Panc1 (cell line): Measurements from ENCODE around the gene BARX1. TPM values are rescaled to one million over a fixed set of nuclear protein-coding genes. Genes with fewer than 3 reads are reported as not detected.

Experiments used
- ATAC-seq: fragments of 200-7000 bp; cut with Tn5 transposase; 2 replicates; pipeline ENCODE4 v1.9.1; 2020; ENCODE audit warnings: mild to moderate bottlenecking, moderate library complexity
- BruUV-seq: library from RNA; stranded (reverse); fragments of 400-500 nt; replicated peaks from 2 replicates; lab custom pipeline; 2021; lab: Mats Ljungman, UMichigan
- CTCF ChIA-PET: fragments of 300-600 bp; sonication (Branson Sonifier 250); formaldehyde crosslinking; loops from one replicate; lab custom pipeline; 2022; ENCODE audit warnings: antibody characterized with exemption; lab: Charles Lee
- POLR2A ChIA-PET: fragments of 300-600 bp; sonication (Branson Sonifier 250); formaldehyde crosslinking; loops from one replicate; lab custom pipeline; 2022; ENCODE audit warnings: antibody characterized with exemption; lab: Charles Lee
- DNase-seq: peaks from one replicate; pipeline ENCODE4 v3.0.0-alpha.2; 2010; ENCODE audit warnings: low read depth, low spot score
- H3K27ac ChIP-seq: 2 replicates; pipeline ENCODE4 v1.5.1; 2011; ENCODE audit warnings: mild to moderate bottlenecking, low read length, inconsistent platforms
- H3K27me3 ChIP-seq: fragments of 200-500 bp; sonication (Bioruptor generic); 2 replicates; pipeline ENCODE4 v1.6.0; 2014; ENCODE audit warnings: low read length, inconsistent platforms; ENCODE audit not compliant: control insufficient read depth, insufficient read depth
- H3K36me3 ChIP-seq: fragments of 200-500 bp; sonication (Bioruptor generic); 2 replicates; pipeline ENCODE4 v1.5.1; 2014; ENCODE audit warnings: inconsistent platforms, mild to moderate bottlenecking, low read length, moderate library complexity; ENCODE audit not compliant: control insufficient read depth, insufficient read depth
- H3K4me1 ChIP-seq: 2 replicates; pipeline ENCODE4 v1.5.1; 2011; ENCODE audit warnings: inconsistent platforms, mild to moderate bottlenecking, low read length, moderate library complexity; ENCODE audit not compliant: control insufficient read depth, insufficient read depth
- H3K4me3 ChIP-seq, 2 experiments: 2 replicates each; pipeline ENCODE4 v1.5.1; 2011 to 2012; ENCODE audit warnings: low read depth in 2 of 2, low read length in 2 of 2, mild to moderate bottlenecking in 2 of 2, inconsistent platforms in 1 of 2, moderate library complexity in 1 of 2
- H3K9me3 ChIP-seq: fragments of 200-500 bp; sonication (Bioruptor generic); 2 replicates; pipeline ENCODE4 v1.5.1; 2014; ENCODE audit warnings: low read depth, mild to moderate bottlenecking, inconsistent platforms, low read length, moderate library complexity; ENCODE audit not compliant: control insufficient read depth, insufficient read depth
- POLR2AphosphoS5 ChIP-seq: IDR thresholded peaks from 2 replicates; pipeline ENCODE4 v1.6.1; 2012; ENCODE audit warnings: mild to moderate bottlenecking, low read depth, low read length, moderate library complexity
- SIN3A ChIP-seq: IDR thresholded peaks from 2 replicates; pipeline ENCODE4 v1.6.1; 2012; ENCODE audit warnings: low read depth, mild to moderate bottlenecking, low read length, moderate library complexity, borderline replicate concordance; ENCODE audit not compliant: insufficient read depth
- TCF7L2 ChIP-seq: IDR thresholded peaks from 2 replicates; pipeline ENCODE4 v1.6.1; 2011; ENCODE audit warnings: mild to moderate bottlenecking, low read depth, low read length, inconsistent platforms
- in situ Hi-C: cut with HindIII; loops from 2 replicates; pipeline ENCODE4 v1.10.0; 2016; ENCODE audit warnings: low sequenced_read_pairs, low pct_unique_long_range_greater_than_20kb
- intact Hi-C: fragments of 100-400 bp; cut with micrococcal nuclease; formaldehyde crosslinking; loops from one replicate; pipeline ENCODE4 v1.10.0; 2022; ENCODE audit not compliant: unreplicated experiment
- total RNA-seq: library from RNA; stranded (reverse); gene quantifications from one replicate; pipeline ENCODE4 v1.2.1, GENCODE V29; 2021; ENCODE audit not compliant: unreplicated experiment
- TF ChIP-seq, protein P1 (sequence below): fragments of 450-650 bp; IDR thresholded peaks from 2 replicates; pipeline ENCODE4 v1.5.1; 2017; ENCODE audit warnings: mild to moderate bottlenecking
- TF ChIP-seq, protein P2 (sequence below), 2 experiments: IDR thresholded peaks; 2 replicates each; pipeline ENCODE4 v1.6.1; 2011 to 2012; ENCODE audit warnings: low read depth in 2 of 2, control low read depth in 1 of 2, low read length in 1 of 2, mild to moderate bottlenecking in 1 of 2, moderate library complexity in 1 of 2; ENCODE audit not compliant: insufficient read depth in 1 of 2

The BARX1 gene
- total RNA-seq, 1 experiment from 2014 or later: 81.2 TPM

DNA sequence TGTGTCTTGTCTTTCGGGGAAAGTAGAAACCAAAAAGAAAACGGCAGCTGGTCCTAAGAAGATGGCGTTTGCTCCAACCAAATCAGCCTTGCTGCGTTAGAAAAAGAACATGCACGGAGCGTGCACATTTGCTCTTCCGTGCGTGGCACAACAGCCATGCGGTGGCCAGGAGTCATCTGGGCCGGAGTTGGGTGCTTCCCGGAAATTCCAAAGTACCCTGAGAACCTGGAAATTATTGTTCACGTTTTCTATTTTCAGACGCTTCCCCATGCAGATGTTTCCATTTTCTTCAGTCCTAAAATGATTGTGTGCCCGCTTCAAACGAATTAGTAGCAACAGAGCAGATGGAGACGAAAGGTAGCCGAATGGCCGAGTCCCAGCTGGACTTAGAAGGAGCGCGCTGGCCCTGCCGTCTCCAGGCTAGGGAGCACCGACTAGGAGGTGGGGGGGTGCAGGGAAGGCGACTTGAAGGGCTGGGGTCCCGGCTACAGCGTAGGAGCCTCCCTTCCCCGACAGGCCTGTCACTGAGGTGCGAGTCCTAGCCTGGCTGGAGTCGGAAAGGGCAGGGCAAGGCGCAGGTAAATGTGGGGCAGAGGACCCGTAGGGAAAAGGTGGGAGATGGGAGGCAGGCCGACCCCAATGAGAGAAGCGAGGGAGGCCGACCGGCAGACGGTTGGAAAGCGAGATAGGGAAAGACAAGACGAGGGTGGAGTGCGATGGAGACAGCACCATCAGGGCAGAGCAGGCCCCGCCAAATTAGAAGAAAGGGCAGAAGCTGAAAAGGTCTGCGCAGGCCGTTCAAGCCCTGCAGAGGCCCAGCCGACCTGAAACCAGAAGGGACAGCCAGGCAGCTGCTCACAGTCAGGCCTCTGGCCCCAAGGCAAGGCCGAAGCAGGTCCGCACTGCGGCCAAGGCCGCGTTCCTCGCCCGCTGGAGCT is 1.4 kb downstream of the BARX1 start:
- ChIA-PET POLR2A (no interaction called here), CTCF (interaction anchor here (0.6 kb wide), 1 partner anchor 60 kb away, joined by 3 read pairs; no protein-coding TSS in a partner anchor)
- Histone ChIP-seq H3K4me3 (peak overlapping the region; percentile 50 to 53), H3K27me3 (no peaks in the 10 kb centered on the region), H3K9me3 (no peaks in the 10 kb centered on the region), H3K27ac (peak overlapping the region; percentile 73), H3K36me3 (no peaks in the 10 kb centered on the region), H3K4me1 (peaks cover 13% of the 10 kb centered on the region)
- in situ Hi-C loops (no loop called here), intact Hi-C loops (no loop called here)
- BruUV-seq: no TSS peak
- no peak for TF ChIP-seq POLR2AphosphoS5
- TF ChIP-seq, protein P1, sequence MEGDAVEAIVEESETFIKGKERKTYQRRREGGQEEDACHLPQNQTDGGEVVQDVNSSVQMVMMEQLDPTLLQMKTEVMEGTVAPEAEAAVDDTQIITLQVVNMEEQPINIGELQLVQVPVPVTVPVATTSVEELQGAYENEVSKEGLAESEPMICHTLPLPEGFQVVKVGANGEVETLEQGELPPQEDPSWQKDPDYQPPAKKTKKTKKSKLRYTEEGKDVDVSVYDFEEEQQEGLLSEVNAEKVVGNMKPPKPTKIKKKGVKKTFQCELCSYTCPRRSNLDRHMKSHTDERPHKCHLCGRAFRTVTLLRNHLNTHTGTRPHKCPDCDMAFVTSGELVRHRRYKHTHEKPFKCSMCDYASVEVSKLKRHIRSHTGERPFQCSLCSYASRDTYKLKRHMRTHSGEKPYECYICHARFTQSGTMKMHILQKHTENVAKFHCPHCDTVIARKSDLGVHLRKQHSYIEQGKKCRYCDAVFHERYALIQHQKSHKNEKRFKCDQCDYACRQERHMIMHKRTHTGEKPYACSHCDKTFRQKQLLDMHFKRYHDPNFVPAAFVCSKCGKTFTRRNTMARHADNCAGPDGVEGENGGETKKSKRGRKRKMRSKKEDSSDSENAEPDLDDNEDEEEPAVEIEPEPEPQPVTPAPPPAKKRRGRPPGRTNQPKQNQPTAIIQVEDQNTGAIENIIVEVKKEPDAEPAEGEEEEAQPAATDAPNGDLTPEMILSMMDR: no peak
- no peak for TF ChIP-seq TCF7L2
- TF ChIP-seq, protein P2, sequence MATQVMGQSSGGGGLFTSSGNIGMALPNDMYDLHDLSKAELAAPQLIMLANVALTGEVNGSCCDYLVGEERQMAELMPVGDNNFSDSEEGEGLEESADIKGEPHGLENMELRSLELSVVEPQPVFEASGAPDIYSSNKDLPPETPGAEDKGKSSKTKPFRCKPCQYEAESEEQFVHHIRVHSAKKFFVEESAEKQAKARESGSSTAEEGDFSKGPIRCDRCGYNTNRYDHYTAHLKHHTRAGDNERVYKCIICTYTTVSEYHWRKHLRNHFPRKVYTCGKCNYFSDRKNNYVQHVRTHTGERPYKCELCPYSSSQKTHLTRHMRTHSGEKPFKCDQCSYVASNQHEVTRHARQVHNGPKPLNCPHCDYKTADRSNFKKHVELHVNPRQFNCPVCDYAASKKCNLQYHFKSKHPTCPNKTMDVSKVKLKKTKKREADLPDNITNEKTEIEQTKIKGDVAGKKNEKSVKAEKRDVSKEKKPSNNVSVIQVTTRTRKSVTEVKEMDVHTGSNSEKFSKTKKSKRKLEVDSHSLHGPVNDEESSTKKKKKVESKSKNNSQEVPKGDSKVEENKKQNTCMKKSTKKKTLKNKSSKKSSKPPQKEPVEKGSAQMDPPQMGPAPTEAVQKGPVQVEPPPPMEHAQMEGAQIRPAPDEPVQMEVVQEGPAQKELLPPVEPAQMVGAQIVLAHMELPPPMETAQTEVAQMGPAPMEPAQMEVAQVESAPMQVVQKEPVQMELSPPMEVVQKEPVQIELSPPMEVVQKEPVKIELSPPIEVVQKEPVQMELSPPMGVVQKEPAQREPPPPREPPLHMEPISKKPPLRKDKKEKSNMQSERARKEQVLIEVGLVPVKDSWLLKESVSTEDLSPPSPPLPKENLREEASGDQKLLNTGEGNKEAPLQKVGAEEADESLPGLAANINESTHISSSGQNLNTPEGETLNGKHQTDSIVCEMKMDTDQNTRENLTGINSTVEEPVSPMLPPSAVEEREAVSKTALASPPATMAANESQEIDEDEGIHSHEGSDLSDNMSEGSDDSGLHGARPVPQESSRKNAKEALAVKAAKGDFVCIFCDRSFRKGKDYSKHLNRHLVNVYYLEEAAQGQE (IDR thresholded peaks at IDR 0.05; ENCODE audit: insufficient read depth in 1 of 2, low read depth in 2 of 2, low read length in 1 of 2): no peak
- no peak for TF ChIP-seq SIN3A
- DNase-seq (no peak), ATAC-seq (peak; percentile 3)

DNA sequence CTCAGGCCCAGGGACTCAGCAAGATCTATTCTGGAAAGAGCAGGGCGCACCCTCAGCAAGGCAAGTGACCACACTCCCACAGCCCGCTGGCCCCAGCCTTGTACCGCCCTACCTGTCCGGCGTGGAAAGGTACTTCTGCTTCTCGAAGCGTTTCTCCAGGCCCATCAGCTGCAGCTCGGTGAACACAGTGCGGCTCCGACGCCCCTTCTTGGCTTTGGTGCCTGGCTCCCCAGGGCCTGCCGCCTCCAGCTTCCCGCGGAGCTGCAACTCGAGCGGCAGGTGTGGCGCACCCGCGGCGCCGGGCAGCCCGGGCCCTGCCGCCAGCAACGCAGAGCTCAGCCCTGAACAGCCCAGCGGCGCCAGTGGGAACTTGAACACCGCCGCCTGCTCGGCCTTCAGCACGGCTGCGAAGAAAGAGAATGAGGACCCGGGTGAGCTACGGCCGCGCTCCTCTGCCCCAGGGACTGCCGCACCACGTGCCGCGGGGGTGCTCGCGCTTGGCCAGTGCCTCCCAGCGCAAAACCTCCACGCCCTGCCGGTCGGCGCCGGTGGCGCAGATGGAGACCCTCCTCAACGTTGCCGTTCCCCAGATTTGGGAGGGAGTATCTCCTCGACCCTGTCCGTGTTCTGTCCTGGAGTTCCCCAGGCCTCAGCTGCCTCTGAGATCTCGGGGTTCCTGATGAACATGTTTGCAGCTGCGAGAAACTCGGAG is 2.2 kb downstream of the BARX1 start:
- ATAC-seq (no peak), DNase-seq (no peak)
- intact Hi-C loops (no loop called here), in situ Hi-C loops (no loop called here)
- no peak overlapping the region; a peak in 1 of 4 replicates for H3K4me3 ChIP-seq
- ChIA-PET CTCF (interaction anchor here (0.6 kb wide), 1 partner anchor 61 kb away, joined by 3 read pairs; no protein-coding TSS in a partner anchor), POLR2A (no interaction called here)
- H3K9me3 ChIP-seq: no peaks in the 10 kb centered on the region
- H3K4me1 ChIP-seq: peaks cover 13% of the 10 kb centered on the region
- H3K36me3 ChIP-seq: no peaks in the 10 kb centered on the region
- H3K27ac ChIP-seq: peak overlapping the region; percentile 73; the same call in 1 of the 2 replicates
- no peaks in the 10 kb centered on the region for H3K27me3 ChIP-seq
- TF ChIP-seq POLR2AphosphoS5 (no peak), SIN3A (no peak), TCF7L2 (no peak)
- TF ChIP-seq, protein P2 (IDR thresholded peaks at IDR 0.05; ENCODE audit: insufficient read depth in 1 of 2, low read depth in 2 of 2, low read length in 1 of 2): no peak
- TF ChIP-seq, protein P1: no peak
- no TSS peak for BruUV-seq
